ENCODE results near the gene PRG3. TPM values are rescaled to one million over a fixed set of nuclear protein-coding genes. Genes with fewer than 3 reads are reported as not detected.

PRG3 gene
- total and polyA plus RNA-seq, 9 of the 15 experiments (the other 6 are each of a cell fraction or from before 2014, with no cell fraction given) = 0.18 to 0.55 (median 0.38) TPM; not detected in 6

- TF ChIP-seq ATF3 (IDR thresholded peaks at IDR 0.05) (peak; percentile 41; the same call in 1 of the 2 replicates), ATF3 (CRISPR knock-in tag; conservative IDR thresholded peaks at IDR 0.05) (no peak), MGA (IDR thresholded peaks at IDR 0.05) (no peak), JUN (IDR thresholded peaks at IDR 0.05; ENCODE audit: borderline replicate concordance, low read depth, low read length) (peak; percentile 60; the same call in 1 of the 2 replicates), JUN (CRISPR knock-in tag; IDR thresholded peaks at IDR 0.05; ENCODE audit: borderline replicate concordance) (no peak), EP300 (IDR thresholded peaks at IDR 0.05; ENCODE audit: low read length) (peak; percentile 41; the same call in 1 of the 2 replicates), MYC (IDR thresholded peaks at IDR 0.05; ENCODE audit: low read depth, low read length) (0 out of 2 replicates have a peak, but pooled peaks have one; percentile 28), MYC (CRISPR knock-in tag; IDR thresholded peaks at IDR 0.05; ENCODE audit: borderline replicate concordance, low read depth) (no peak), HDAC6 (IDR thresholded peaks at IDR 0.05; ENCODE audit: low read depth, low read length) (no peak), POLR2G (IDR thresholded peaks at IDR 0.05; ENCODE audit: low read depth, low read length) (no peak), DEAF1 (CRISPR knock-in tag; IDR thresholded peaks at IDR 0.05) (no peak)
- TF ChIP-seq, protein P1, sequence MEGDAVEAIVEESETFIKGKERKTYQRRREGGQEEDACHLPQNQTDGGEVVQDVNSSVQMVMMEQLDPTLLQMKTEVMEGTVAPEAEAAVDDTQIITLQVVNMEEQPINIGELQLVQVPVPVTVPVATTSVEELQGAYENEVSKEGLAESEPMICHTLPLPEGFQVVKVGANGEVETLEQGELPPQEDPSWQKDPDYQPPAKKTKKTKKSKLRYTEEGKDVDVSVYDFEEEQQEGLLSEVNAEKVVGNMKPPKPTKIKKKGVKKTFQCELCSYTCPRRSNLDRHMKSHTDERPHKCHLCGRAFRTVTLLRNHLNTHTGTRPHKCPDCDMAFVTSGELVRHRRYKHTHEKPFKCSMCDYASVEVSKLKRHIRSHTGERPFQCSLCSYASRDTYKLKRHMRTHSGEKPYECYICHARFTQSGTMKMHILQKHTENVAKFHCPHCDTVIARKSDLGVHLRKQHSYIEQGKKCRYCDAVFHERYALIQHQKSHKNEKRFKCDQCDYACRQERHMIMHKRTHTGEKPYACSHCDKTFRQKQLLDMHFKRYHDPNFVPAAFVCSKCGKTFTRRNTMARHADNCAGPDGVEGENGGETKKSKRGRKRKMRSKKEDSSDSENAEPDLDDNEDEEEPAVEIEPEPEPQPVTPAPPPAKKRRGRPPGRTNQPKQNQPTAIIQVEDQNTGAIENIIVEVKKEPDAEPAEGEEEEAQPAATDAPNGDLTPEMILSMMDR (IDR thresholded peaks at IDR 0.05 in 2 of 3, conservative IDR thresholded peaks at IDR 0.05 in 1 of 3; ENCODE audit: insufficient read depth in 2 of 3, low read depth in 1 of 3, low read length in 3 of 3) = peak in 1 of 3 experiments; percentile 45; a peak in 2 of 6 replicates
Observed at GRCh38 chr11:57358543-57358961, 22.4 kb downstream of the PRG3 start (continued).

Measured in K562 (cell line).